Measurements from ENCODE around the gene IQGAP3. TPM values are rescaled to one million over a fixed set of nuclear protein-coding genes. Genes with fewer than 3 reads are reported as not detected.

Gene IQGAP3
- total and polyA plus RNA-seq, 10 donors: 0.24 to 2.2 (median 0.68) TPM

DNA sequence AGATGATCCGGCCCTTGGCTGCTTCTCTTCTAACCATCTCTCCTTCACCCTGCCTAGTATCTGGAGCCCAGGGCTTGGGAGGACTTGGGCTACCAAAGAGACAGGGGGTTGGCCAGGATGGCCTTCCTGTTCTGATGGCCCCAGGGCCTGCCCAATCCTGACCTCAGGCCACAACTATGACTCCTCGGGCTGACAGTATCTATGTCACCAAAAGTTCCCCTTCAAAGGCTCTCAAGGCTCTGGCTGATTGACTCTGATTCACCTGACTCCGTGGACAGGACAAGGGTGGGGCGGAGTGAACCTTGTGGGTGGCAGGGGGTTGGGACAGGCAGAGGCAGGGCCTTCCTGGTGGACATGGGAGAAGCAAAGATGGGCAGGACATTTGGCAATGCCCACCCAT, 84.5 kb downstream of the IQGAP3 start:
- DNase-seq: no peak
- H3K27me3 ChIP-seq (replicated peaks in 1 of 7): no peaks in the 10 kb centered on the region
- 52 to 67% (median 59%) methylated on average over 3 to 4 of the region's 4 CpGs for WGBS, 5 donors
- intact Hi-C loops (cut with DNase I; ENCODE audit: low total_unique reads): loop anchor here (10.0 kb wide), 1 partner anchor 117 kb away; the partner anchor contains the start of gene GPATCH4
- H3K4me1 ChIP-seq: peaks cover 62 to 100% (median 93%) of the 10 kb centered on the region in 6 donors
- H3K9me3 ChIP-seq: no peaks in the 10 kb centered on the region
- peak overlapping the region; percentile 4 to 100 (median 75) for H3K27ac ChIP-seq
- TF ChIP-seq POLR2A (IDR thresholded peaks at IDR 0.05) (no peak), POLR2AphosphoS5 (IDR thresholded peaks at IDR 0.05) (peak in 2 of 3 donors; percentile 23 to 32), CTCF (IDR thresholded peaks at IDR 0.05 in 8 of 11, conservative IDR thresholded peaks at IDR 0.05 in 3 of 11) (no peak)
- H3K4me3 ChIP-seq: peak overlapping the region in 1 of 8 donors; percentile 54
- H3K36me3 ChIP-seq: peaks cover 0 to 26% (median 7%) of the 10 kb centered on the region in 6 donors

- Histone ChIP-seq H3K36me3 (peaks cover 0 to 38% (median 19%) of the 10 kb centered on the region in 6 donors), H3K27me3 (replicated peaks in 1 of 7) (no peaks in the 10 kb centered on the region), H3K9me3 (no peaks in the 10 kb centered on the region), H3K4me1 (peaks cover 51 to 100% (median 93%) of the 10 kb centered on the region in 6 donors), H3K27ac (peak overlapping the region in 4 of 8 donors; percentile 73 to 100 (median 100)), H3K4me3 (no peak overlapping the region)
- WGBS, 5 donors: 79 to 88% (median 84%) methylated on average over 3 to 7 of the region's 7 CpGs
- TF ChIP-seq POLR2A (IDR thresholded peaks at IDR 0.05) (no peak), CTCF (IDR thresholded peaks at IDR 0.05 in 8 of 11, conservative IDR thresholded peaks at IDR 0.05 in 3 of 11) (no peak), POLR2AphosphoS5 (IDR thresholded peaks at IDR 0.05) (peak in 1 of 3 donors; percentile 28)
- intact Hi-C loops (cut with DNase I; ENCODE audit: low total_unique reads): loop anchor here (10.0 kb wide), 1 partner anchor 118 kb away; the partner anchor contains the start of gene GPATCH4
- no peak for DNase-seq
Observed at GRCh38 chr1:156486421-156487344, 85.7 kb downstream of the IQGAP3 start.

- intact Hi-C loops (cut with DNase I; ENCODE audit: low total_unique reads): loop anchor here (10.0 kb wide), 1 partner anchor 119 kb away; the partner anchor contains the start of gene GPATCH4
- no peaks in the 10 kb centered on the region for H3K27me3 ChIP-seq (replicated peaks in 1 of 7)
- H3K36me3 ChIP-seq: peaks cover 0 to 45% (median 26%) of the 10 kb centered on the region in 6 donors
- peak overlapping the region in 2 of 8 donors; percentile 100 for H3K27ac ChIP-seq
- no peak overlapping the region for H3K4me3 ChIP-seq
- TF ChIP-seq CTCF (IDR thresholded peaks at IDR 0.05 in 8 of 11, conservative IDR thresholded peaks at IDR 0.05 in 3 of 11) (no peak), POLR2A (IDR thresholded peaks at IDR 0.05) (no peak), POLR2AphosphoS5 (IDR thresholded peaks at IDR 0.05) (no peak)
- no peaks in the 10 kb centered on the region for H3K9me3 ChIP-seq
- WGBS, 5 donors: 77 to 95% (median 89%) methylated on average over 3 of the region's 3 CpGs
- no peak for DNase-seq
- peaks cover 50 to 100% (median 93%) of the 10 kb centered on the region in 6 donors for H3K4me1 ChIP-seq
Observed at GRCh38 chr1:156485984-156486383, 86.4 kb downstream of the IQGAP3 start.
